ENCODE data around the gene CORO1A.
"Not testable (repeated sequence)": the region's sequence is repeated elsewhere in the genome, so short reads cannot be mapped to it uniquely, and the experiment has no call there.

Gene CORO1A

DNA sequence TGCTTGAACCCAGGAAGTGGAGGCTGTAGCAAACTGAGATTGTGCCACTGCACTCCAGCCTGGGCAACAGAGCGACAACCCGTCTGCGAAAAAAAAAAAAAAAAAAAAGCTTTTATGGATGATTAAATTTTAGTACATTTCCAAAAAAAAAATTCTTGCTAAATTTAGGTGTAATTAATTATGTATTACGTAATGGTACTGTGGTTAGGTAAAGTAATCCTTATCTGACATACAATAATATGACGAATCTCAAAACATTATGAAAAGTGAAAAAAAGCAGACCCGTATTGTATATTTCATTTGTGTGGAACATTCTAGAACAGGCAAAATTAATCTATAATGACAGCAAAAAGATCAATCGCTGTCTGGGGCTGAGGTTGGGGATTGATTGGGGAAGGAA lies 10.3 kb upstream of the CORO1A start:
- DNase-seq: no peak

DNA sequence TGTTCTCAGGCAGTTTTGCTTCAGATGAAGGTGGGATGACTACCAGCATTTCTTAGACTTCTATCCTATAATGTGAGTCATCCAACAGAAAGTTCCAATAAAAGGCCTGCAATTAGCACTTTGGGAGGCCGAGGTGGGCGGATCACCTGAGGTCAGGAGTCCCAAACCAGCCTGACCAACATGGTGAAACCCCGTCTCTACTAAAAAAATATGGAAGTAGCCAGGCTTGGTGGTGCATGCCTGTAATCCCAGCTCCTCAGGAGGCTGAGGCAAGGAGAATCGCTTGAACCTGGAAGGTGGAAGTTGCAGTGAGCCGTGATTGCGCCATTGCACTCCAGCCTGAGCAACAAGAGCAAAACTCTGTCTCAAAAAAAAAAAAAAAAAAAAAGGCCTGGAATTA lies 6.5 kb upstream of the CORO1A start:
- not testable (repeated sequence) for DNase-seq

DNA sequence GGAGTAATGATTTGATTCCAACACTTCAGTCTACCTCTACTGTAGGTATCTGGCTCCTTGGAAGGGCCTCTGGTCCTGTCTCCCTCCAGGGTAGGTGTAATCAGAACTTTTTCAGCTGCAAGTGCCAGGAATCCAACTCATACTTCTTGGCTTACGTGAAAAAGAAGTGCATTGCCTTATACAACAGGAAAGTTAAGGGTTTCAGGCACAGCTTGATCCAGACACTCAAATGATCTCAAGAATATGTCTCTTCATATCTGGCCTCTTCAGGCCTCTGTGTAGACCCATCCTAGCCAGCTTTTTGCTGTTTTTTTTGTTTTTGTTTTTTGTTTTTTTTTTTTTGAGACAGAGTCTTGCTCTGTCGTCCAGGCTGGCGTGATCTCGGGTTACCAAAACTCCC lies 4.2 kb upstream of the CORO1A start:
- no peak for DNase-seq

DNA sequence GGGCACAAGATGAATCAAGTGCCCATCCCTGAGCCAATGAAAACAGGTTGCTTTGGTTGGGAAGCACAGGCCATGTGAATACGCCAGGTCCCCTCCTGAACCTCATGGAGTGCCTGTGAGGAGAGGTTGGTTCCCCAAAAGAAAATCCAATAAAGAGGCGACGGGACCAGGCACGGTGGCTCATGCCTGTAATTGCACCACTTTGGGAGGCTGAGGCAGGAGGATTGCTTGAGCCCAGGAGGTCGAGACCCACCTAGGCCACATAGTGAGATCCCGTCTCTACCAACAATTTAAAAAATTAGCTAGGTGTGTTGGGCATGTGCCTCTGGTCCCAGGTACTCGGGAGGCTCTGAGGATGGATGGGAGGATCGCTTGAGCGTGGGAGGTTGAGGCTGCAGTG lies 3.5 kb upstream of the CORO1A start:
- DNase-seq: no peak

DNA sequence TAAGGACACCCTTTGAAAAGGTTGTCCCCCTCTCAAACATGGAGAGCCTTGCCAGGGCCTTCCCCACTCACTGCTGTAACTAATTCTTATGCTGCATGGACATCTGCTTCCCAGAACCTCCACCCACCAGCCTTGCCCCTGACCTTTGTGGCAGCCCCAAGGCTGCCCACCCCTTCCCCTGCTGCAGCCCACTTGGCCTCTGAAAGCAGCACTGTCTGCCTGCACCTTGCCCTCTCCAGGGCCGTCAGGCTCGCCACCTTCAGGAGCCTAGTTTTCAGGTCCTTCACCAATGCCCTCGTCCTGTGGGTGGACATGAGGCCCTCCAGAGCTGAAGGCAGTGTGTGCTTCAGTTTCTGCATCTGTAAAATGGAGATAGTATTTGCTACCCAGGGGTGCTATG lies 2.7 kb upstream of the CORO1A start:
- no peak for DNase-seq

DNA sequence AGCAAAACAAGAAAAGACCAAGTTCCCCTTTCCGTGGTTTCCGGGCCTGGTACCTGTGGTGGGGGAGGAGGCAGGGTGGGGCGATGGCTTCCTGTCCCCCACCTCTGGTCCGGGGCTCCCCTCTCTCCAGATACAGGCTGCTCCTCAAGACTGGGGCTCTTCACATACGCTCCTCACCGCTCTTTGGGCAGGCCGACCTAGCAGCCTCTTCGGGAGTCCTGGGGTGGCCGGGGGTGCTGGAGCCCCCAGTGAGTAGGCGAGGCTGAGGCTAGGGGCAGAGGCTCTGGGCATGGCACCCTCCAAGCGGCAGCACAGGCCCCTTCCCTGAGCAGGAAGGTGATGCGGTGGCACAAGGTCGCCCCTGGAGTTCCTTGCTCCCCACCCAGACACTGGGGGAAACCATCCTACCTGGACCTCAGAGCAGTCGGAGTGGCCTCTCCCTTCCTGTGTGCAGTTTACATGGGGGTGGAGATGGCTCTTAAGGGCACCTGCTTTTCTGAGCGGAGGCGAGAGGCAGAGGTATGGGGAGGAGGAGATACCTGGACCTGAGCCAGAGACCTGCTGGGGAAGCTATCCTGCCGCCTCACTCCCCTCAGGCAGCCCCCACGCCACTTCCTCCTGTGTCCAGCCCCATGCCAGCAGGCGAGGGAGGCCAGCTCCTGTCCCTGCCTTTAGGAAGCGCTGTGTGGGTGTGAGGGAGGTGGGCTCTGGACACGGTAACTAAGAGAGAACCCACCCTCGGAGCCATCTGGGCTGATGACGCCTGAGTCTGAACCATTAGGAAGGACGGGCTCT lies 891 bp downstream of the CORO1A start:
- DNase-seq: peak; percentile 76

DNA sequence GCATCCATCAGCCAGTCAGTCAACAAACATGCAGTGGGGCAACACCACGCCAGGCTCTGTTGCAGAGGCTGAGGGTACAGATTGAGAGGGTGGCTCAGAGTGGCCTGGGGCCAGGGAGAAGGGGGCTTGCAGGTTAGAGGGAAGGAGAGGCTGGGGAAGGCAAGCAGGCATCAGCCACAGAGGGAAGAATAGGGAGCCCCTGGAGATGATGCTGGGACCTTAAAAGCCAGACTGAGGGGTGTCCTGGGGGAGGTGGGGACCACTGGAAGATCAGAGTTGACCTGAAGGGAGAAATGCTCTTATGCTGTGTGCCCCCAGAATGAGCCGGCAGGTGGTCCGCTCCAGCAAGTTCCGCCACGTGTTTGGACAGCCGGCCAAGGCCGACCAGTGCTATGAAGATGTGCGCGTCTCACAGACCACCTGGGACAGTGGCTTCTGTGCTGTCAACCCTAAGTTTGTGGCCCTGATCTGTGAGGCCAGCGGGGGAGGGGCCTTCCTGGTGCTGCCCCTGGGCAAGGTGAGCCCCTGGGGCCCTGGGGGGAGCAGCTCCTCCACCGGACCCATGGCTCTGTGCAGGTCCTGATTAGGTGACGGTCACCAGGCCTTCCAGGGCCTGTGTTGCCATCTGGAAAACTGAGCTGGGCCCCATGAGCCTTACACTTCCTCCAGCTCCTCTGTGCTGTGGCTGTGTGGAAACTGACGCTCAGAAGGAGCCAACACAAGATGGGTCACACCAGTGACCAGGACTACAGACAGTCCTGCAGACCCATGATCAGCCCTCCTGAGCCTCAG lies 1.7 kb downstream of the CORO1A start:
- peak; percentile 70 for DNase-seq

DNA sequence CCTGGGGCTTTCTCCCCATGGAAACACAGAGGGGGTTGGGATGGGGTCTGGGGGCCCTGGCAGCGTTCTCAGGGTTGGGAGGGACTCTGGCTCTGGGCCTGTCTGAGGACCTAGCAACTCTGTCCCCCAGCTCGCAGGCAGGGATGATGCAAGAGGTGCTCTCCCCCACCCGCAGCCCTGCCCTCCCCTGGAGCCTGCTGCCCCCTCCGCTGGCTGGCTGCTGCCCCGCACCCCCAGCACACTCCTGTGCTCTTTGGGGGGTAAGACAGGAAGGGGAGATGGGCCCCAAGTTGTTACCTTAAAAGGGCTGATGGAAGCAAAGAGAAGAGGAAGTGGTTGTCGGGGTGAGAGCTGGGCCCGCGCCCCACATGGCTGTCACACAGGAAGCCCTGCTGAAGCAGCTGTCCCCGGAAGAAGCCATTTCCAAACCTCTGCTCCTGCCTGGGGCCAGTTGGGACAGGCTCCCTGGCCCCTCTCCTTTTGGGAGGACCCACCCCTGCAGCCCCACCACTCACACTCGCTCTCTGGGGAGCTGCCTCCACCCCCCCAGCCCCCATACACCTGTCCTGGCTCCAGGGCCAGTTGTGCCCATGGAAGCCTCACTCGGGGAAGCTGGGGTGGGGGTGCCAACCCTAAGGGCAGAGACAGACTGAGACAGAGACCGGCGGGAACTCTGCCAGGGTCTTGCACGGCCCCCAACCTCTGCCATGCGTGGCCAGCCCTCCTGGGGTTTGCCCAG lies 2.5 kb downstream of the CORO1A start:
- DNase-seq: peak; percentile 92

DNA sequence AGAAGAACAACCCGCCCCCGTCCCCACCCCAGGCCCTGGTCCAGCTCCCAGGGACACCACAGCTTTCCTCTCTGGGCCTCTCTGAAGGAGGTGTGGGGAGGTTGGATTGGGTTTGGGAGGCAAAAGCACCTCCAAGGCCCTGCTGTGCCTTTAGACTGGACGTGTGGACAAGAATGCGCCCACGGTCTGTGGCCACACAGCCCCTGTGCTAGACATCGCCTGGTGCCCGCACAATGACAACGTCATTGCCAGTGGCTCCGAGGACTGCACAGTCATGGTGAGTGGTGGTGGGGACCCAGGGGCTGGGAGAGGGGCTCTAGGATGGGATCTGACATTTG lies 3.0 kb downstream of the CORO1A start:
- no peak for DNase-seq

DNA sequence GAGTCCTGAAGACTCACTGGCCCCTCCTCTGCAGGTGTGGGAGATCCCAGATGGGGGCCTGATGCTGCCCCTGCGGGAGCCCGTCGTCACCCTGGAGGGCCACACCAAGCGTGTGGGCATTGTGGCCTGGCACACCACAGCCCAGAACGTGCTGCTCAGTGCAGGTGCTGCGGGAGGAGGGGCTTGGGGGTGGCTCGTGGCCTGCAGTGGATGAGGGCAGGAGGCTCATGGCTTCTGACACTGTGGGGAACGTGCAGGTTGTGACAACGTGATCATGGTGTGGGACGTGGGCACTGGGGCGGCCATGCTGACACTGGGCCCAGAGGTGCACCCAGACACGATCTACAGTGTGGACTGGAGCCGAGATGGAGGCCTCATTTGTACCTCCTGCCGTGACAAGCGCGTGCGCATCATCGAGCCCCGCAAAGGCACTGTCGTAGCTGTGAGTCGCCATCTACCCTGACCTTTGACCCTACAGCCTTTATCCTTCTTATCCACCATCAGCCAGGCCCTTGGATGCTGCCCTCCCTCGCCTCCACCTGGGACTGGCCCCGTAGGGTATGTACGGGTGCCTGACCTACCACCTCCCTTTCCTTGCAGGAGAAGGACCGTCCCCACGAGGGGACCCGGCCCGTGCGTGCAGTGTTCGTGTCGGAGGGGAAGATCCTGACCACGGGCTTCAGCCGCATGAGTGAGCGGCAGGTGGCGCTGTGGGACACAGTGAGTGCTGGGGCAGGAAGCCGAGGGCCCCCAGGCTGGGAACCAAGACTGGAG lies 3.6 kb downstream of the CORO1A start:
- DNase-seq: peak; percentile 53

DNA sequence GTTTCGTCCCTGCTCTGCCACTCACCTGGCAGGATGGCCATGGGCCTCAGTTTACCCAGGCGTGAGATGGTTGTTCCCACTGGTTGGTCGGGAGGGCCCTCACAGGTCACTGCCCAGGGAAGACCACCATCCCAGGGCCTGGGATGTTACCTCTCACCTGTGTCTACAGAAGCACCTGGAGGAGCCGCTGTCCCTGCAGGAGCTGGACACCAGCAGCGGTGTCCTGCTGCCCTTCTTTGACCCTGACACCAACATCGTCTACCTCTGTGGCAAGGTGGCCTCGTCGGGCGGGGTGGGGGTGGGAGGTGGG lies 4.1 kb downstream of the CORO1A start:
- DNase-seq: no peak

DNA sequence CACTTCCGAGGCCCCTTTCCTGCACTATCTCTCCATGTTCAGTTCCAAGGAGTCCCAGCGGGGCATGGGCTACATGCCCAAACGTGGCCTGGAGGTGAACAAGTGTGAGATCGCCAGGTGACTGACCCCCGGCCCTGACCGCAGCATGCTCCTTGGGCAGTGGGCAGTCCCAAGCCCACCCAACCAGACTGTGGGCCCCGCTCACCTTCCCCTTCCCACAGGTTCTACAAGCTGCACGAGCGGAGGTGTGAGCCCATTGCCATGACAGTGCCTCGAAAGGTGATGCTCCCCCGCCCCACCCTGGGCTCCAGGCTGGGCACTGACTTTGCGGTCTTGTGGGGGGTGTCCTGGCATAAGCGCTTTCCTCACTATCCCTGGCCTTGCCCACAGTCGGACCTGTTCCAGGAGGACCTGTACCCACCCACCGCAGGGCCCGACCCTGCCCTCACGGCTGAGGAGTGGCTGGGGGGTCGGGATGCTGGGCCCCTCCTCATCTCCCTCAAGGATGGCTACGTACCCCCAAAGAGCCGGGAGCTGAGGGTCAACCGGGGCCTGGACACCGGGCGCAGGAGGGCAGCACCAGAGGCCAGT lies 4.7 kb downstream of the CORO1A start:
- no peak for DNase-seq

DNA sequence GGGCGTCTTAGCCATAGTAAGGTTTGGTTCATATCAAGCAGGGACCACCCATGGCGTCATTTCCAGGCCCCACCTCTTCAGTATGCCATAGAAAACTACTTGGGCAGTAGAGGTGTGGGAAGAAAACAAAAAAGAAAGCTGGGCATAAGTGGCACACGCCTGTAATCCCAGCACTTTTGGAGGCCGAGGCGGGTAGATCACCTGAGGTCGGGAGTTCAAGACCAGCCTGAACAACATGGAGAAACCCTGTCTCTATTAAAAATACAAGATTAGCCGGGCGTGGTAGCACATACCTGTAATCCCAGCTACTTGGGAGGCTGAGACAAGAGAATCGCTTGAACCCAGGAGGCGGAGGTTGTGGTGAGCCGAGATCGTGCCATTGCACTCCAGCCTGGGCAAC lies 7.8 kb downstream of the CORO1A start:
- DNase-seq: not testable (repeated sequence)

DNA sequence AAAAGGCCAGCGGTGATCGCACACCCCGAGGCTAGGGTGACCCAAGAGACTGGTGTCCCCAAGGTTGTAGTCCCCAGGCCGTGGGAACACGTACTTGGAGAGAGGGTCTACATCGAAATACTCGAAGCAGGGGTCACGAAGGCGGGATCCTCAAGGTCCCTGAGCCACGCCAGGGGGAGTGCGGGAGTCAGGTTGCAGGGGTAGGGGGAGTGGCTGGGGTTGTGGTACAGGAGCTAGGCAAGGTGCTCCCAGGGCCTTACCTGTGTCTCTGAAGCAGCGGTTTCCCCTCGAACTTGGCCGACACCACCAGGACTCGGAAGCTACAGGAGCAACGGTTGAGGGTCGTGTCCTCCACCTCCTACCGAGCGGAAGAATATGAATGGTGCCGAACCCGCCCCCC lies 9.7 kb downstream of the CORO1A start:
- DNase-seq: not testable (repeated sequence)

DNA sequence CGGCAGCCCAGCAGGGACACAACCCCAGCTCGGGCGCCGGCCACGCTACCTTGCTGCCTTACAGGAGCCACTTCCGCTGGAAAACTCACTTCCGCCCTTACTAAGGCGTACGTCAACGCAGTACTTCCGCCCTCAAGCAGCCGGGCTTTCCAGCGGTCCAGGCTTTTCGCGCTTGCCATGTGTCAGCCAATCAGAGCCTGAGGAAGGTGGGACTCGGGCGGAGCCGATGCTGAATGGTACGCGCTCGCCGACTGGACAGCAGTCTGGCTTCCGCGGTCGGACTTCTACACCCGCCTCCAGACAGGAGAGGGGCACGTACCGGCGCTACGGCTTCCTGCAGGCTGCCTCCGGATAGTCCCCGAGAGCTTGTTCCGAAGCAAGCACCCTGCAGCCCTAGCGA lies 10.2 kb downstream of the CORO1A start, which contains the start of the genes BOLA2B and SLX1A:
Gene BOLA2B (minus strand): TSS at position 52 of the 400 bp plus-strand sequence. CDS start 71 bp downstream, outside the sequence.
Gene SLX1A (plus strand): TSS at position 261 of the 400 bp plus-strand sequence. CDS start 210 bp downstream, outside the sequence.
- DNase-seq: not testable (repeated sequence)

DNA sequence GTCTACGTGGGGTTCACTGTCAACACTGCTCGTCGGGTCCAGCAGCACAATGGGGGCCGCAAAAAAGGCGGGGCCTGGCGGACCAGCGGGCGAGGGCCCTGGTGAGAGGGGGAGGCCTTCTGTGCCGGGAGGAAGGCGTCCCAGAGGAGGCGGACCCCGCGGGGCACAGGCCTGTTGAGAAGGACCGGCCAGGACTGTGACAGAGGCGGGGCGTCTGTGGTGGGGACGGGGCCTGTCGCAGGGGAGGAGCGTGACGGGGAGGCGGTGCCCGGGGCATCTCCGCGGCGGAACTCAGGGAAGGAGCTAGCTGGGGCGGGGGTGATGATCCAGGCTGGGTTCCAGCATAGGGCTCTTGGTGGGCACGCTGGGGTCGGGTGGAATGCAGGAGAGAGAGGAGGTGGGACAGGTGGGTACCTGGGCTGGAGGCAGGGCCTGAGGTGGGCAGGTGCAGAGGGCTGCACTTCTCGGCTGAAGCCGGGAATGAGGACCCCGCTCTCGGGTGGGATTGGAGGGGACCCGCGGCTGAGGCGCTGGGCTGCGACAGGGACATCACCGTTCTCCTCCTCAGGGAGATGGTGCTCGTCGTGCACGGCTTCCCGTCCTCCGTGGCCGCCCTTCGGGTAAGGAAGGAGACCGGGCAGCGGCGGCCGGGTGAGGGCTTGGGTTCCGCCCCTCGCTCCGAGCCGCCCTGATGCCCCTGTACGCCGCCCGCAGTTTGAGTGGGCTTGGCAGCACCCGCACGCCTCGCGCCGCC lies 10.9 kb downstream of the CORO1A start:
- not testable (repeated sequence) for DNase-seq

DNA sequence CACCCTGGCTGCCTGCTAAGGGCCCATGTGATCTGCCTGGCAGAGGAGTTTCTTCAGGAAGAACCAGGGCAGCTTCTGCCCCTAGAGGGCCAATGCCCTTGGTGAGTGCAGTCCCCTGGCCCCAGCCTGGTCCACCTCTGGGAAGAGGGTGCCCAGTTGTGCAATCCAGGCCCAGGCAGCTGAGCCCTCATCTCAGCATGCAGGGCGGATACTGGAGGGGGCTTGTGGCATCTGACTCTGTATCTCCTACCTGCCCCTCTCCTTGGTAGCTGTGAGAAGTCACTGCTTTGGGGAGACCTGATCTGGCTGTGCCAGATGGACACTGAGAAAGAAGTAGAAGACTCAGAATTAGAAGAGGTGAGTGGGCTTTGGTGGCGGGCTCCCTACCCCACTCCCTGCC lies 13.6 kb downstream of the CORO1A start:
- not testable (repeated sequence) for DNase-seq

DNA sequence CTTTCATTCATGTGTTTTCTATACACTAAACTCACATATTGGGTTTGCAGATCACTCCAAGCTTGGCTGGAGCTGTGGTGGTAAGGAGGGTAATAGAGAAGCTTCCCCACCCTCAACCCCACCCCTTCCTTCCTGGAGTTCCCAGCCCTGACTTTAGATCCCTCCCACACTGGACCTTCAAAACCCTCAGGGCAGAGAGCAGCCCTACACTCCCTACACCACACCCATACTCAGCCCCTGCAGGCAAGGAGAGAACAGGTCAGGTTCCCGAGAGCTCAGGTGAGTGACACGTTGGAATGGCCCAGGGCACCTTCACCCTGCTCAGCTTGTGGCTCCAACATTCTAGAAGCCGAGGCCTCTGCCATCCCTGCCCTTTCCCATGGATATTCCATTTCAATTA lies 15.6 kb downstream of the CORO1A start, which contains the start of gene SULT1A3:
Gene SULT1A3 (plus strand): TSS at position 207 of the 400 bp plus-strand sequence. CDS start 1,474 bp downstream, outside the sequence.
- DNase-seq: not testable (repeated sequence)

DNA sequence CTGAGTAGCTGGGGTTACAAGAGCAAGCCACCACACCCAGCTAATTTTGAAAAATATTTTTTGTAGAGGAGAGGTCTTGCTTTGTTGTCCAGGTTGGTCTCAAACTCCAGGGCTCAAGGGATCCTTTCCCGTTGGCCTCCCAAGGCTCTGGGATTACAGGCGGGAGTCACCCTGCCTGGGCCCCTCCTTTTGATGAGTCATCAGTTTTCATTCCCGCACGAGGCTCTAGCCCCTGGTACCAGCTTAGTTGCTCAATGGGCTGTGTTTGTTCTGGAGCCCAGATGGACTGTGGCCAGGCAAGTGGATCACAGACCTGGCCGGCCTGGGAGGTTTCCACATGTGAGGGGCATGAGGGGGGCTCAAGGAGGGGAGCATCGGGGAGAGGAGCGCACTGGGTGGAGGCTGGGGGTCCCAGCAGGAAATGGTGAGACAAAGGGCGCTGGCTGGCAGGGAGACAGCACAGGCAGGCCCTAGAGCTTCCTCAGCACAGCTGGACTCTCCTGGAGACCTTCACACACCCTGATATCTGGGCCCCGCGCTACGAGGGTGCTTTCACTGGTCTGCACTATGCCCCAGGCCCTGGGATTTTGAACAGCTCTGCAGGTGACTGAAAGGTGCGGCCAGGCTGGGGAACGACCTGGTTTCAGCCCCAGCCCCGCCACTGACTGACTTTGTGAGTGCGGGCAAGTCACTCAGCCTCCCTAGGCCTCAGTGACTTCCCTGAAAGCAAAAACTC lies 16.4 kb downstream of the CORO1A start:
- not testable (repeated sequence) for DNase-seq

DNA sequence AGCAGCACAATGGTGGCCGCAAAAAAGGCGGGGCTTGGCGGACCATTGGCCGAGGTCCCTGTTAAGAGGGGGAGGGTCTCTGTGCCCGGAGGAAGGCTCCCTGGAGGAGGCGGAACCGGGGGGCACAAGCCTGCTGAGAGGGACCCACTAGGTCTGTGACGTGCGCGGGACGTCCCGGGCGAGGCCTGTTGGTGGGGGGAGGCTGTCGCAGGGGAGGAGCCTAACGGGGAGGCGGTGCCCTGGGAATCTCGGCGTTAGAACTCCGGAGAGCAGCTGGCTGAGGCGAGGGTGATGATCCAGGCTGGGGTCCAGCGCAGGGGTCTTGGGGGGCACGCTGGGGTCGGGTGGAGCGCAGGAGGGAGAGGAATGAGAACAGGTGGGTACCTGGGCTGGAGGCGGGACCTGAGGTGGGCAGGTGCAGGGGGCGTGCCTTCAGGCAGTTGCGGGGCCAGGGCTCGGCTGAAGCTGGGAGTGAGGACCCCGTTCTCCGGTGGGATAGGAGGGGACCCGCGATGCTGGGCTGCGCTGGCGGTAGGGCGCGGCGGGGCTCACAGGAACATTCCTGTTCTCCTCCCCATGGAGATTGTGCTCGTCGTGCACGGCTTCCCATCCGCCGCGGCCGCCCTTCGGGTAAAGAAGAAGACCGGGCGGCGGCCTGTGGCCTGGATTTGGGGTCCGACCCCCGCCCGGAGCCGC lies 22.3 kb downstream of the CORO1A start:
- DNase-seq: not testable (repeated sequence)
